Upper lobe of left lung (tissue), 6 donors: ENCODE data around the gene XYLT2. TPM values are rescaled to one million over a fixed set of nuclear protein-coding genes. Genes with fewer than 3 reads are reported as not detected.

Experiments used
- ATAC-seq, 2 donors: fragments of 200-7000 bp; cut with Tn5 transposase; one replicate each; pipeline ENCODE4 v1.9.1; 2022; ENCODE audit warnings: mild to moderate bottlenecking in 2 of 2, moderate library complexity in 2 of 2; ENCODE audit not compliant: low FRiP score in 2 of 2
- DNase-seq, 2 donors: peaks; one replicate each; pipeline ENCODE4 v3.0.0-alpha.2; 2019 to 2020
- H3K27ac ChIP-seq, 4 donors: fragments of 200-600 bp; sonication (generic); one replicate each; pipeline ENCODE4 v1.5.1; 2016 to 2019
- H3K27me3 ChIP-seq, 4 donors: fragments of 200-600 bp; sonication (generic); one replicate each; pipeline ENCODE4 v1.5.1; 2017 to 2019
- H3K36me3 ChIP-seq, 4 donors: fragments of 200-600 bp; sonication (generic); one replicate each; pipeline ENCODE4 v1.5.1; 2016 to 2019
- H3K4me1 ChIP-seq, 4 donors: fragments of 200-600 bp; sonication (generic); one replicate each; pipeline ENCODE4 v1.5.1; 2018 to 2019
- H3K4me3 ChIP-seq, 4 donors: fragments of 200-600 bp; sonication (generic); one replicate each; pipeline ENCODE4 v1.5.1; 2017 to 2019; ENCODE audit warnings: mild to moderate bottlenecking in 2 of 4, moderate library complexity in 1 of 4
- H3K9me3 ChIP-seq, 4 donors: fragments of 200-600 bp; sonication (generic); one replicate each; pipeline ENCODE4 v1.5.1; 2018 to 2019
- EP300 ChIP-seq, 4 donors: sonication (generic); formaldehyde crosslinking; IDR thresholded peaks; one replicate each; pipeline ENCODE4 v1.5.1; 2017; ENCODE audit warnings: antibody characterized with exemption in 4 of 4, control low read depth in 2 of 4
- POLR2A ChIP-seq, 4 donors: fragments of 450-650 bp; IDR thresholded peaks; one replicate each; pipeline ENCODE4 v1.5.1; 2016 to 2017; ENCODE audit warnings: antibody characterized with exemption in 4 of 4, mild to moderate bottlenecking in 2 of 4
- POLR2AphosphoS5 ChIP-seq, 2 donors: sonication (generic); formaldehyde crosslinking; IDR thresholded peaks; one replicate each; pipeline ENCODE4 v1.5.1; 2017; ENCODE audit warnings: antibody characterized with exemption in 2 of 2
- WGBS, 2 donors: methylation state at CpG; one replicate each; pipeline ENCODE4 v1.1.5; 2017 to 2018; 5-methylcytosine and 5-hydroxymethylcytosine counted together
- total RNA-seq, 6 donors: library from RNA; depleted of rRNA in 4 of 6; stranded (reverse); fragments of >200 nt in 4 of 6; gene quantifications; one replicate each; pipeline versions ENCODE4 v1.1.0 to v1.2.1, GENCODE V29; 2016 to 2021
- TF ChIP-seq, protein P1 (sequence below), 6 experiments: fragments of 450-650 bp in 4 of 6; fragments of 200-600 bp in 2 of 6; sonication (generic) in 2 of 6; IDR thresholded peaks; one replicate each; pipeline ENCODE4 v1.5.1; 2016 to 2019; ENCODE audit warnings: antibody characterized with exemption in 6 of 6
- donor health status: DM: no; HTN: no; CAD: no; lungs with moderate emphysema.
- donor health status: DM: no; HTN: yes; CAD: no; lungs with severe emphysema.

Gene XYLT2
- total RNA-seq, 6 donors from 2014 or later: 16.4 to 33.5 (median 19.2) TPM

- no peak overlapping the region for H3K4me3 ChIP-seq
- peaks cover 5 to 14% (median 10%) of the 10 kb centered on the region in 4 donors for H3K4me1 ChIP-seq
- DNase-seq (no peak), ATAC-seq (no peak)
- TF ChIP-seq EP300 (IDR thresholded peaks at IDR 0.05) (no peak), POLR2AphosphoS5 (IDR thresholded peaks at IDR 0.05) (no peak), POLR2A (IDR thresholded peaks at IDR 0.05) (no peak)
- TF ChIP-seq, protein P1, sequence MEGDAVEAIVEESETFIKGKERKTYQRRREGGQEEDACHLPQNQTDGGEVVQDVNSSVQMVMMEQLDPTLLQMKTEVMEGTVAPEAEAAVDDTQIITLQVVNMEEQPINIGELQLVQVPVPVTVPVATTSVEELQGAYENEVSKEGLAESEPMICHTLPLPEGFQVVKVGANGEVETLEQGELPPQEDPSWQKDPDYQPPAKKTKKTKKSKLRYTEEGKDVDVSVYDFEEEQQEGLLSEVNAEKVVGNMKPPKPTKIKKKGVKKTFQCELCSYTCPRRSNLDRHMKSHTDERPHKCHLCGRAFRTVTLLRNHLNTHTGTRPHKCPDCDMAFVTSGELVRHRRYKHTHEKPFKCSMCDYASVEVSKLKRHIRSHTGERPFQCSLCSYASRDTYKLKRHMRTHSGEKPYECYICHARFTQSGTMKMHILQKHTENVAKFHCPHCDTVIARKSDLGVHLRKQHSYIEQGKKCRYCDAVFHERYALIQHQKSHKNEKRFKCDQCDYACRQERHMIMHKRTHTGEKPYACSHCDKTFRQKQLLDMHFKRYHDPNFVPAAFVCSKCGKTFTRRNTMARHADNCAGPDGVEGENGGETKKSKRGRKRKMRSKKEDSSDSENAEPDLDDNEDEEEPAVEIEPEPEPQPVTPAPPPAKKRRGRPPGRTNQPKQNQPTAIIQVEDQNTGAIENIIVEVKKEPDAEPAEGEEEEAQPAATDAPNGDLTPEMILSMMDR (IDR thresholded peaks at IDR 0.05): no peak
- H3K27me3 ChIP-seq: no peaks in the 10 kb centered on the region
- no peaks in the 10 kb centered on the region for H3K9me3 ChIP-seq
- H3K36me3 ChIP-seq: no peaks in the 10 kb centered on the region
- no peak overlapping the region for H3K27ac ChIP-seq
- 49 to 68% methylated on average over 9 of the region's 9 CpGs for WGBS, 2 donors
Observed at GRCh38 chr17:50301891-50302584, 43.9 kb upstream of the XYLT2 start.

DNA sequence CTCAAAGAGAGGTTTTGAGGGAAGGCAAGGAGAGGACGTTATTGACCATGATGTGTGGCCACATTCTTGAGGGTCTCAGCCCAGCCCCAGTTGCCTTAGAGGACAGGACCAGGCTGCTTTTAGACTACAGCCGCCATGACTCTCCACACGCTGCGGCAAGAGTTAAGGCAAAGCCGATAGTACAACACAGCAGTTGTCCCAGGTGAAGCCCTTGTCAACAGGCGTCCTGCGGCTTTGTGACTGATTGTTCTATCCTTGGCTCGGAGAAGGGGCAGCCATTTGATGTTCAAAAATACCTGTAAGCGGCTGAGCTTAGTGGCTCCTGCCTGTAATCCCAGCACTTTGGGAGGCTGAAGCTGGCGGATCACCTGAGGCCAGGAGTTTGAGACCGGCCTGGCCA lies 42.9 kb upstream of the XYLT2 start:
- Histone ChIP-seq H3K36me3 (no peaks in the 10 kb centered on the region), H3K27me3 (no peaks in the 10 kb centered on the region), H3K4me3 (no peak overlapping the region), H3K4me1 (peaks cover 5 to 14% (median 10%) of the 10 kb centered on the region in 4 donors), H3K9me3 (no peaks in the 10 kb centered on the region), H3K27ac (no peak overlapping the region)
- WGBS, 2 donors: 94 to 96% methylated on average over 6 to 11 of the region's 11 CpGs
- no peak for DNase-seq
- TF ChIP-seq POLR2A (IDR thresholded peaks at IDR 0.05): no peak
- TF ChIP-seq, protein P1 (IDR thresholded peaks at IDR 0.05): no peak
- TF ChIP-seq EP300 (IDR thresholded peaks at IDR 0.05): no peak
- no peak for TF ChIP-seq POLR2AphosphoS5 (IDR thresholded peaks at IDR 0.05)
- ATAC-seq: no peak

DNA sequence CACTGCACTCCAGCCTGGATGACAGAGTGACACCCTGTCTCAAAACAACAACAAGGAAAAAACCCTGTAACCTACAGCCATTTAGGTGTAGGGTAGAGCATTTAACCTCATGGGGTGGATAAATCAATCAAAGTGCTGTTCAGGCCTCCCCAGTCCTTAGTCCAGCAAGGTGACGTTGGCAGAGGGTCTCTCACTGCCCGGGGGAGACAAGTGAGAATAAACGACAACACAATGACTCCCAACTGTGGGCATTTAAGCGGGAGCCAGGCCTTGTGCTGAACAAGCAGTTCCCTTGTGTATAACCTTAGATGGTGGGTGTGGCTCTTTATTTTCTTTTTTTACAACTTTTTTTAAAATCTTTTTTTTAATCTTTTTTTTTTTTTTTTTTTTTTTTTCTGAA lies 42.3 kb upstream of the XYLT2 start:
- H3K9me3 ChIP-seq: no peaks in the 10 kb centered on the region
- H3K4me3 ChIP-seq: no peak overlapping the region
- no peaks in the 10 kb centered on the region for H3K27me3 ChIP-seq
- WGBS, 2 donors: 89 to 97% methylated on average over 4 of the region's 4 CpGs
- ATAC-seq: no peak
- H3K4me1 ChIP-seq: peaks cover 5 to 14% (median 10%) of the 10 kb centered on the region in 4 donors
- TF ChIP-seq POLR2AphosphoS5 (IDR thresholded peaks at IDR 0.05) (no peak), EP300 (IDR thresholded peaks at IDR 0.05) (no peak), POLR2A (IDR thresholded peaks at IDR 0.05) (no peak)
- TF ChIP-seq, protein P1 (IDR thresholded peaks at IDR 0.05): no peak
- no peak for DNase-seq
- H3K27ac ChIP-seq: no peak overlapping the region
- no peaks in the 10 kb centered on the region for H3K36me3 ChIP-seq

DNA sequence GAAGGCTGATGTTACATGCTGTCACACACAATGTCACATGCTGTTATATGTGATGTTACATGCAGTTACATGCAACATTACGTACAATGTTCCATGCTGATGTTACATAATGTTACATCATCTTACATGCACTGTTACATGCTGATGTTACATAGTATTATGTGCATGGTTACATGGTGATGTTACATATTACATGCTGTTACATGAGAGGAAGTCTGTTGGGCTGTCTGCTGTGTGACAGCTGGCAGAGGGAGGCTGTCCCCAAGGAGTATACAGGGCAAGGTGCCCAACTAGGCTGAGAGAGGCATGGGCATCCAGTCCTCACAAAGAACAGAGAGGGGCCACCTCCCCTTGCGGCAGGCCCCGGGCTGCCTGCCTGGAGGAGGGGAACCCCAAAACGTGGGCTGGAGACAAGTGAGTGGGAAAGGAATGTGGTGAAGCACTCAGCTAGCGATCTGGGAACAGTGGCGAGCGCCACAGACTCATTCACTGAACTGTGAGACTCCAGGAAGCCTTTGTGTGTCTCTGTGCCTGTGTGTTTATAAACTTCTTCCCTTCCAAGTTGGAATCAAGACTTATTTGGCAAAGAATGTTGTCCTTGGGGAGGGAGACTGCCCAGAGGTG lies 41.0 kb upstream of the XYLT2 start:
- Histone ChIP-seq H3K36me3 (no peaks in the 10 kb centered on the region), H3K27ac (peak overlapping the region in 2 of 4 donors; percentile 11 to 35), H3K27me3 (no peaks in the 10 kb centered on the region), H3K4me1 (peaks cover 5 to 14% (median 10%) of the 10 kb centered on the region in 4 donors), H3K4me3 (no peak overlapping the region), H3K9me3 (no peaks in the 10 kb centered on the region)
- 14 to 22% methylated on average over 7 of the region's 7 CpGs for WGBS, 2 donors
- ATAC-seq (peak in 1 of 2 donors; percentile 34), DNase-seq (peak in 1 of 2 donors; percentile 42)
- TF ChIP-seq POLR2A (IDR thresholded peaks at IDR 0.05) (no peak), POLR2AphosphoS5 (IDR thresholded peaks at IDR 0.05) (no peak), EP300 (IDR thresholded peaks at IDR 0.05) (no peak)
- TF ChIP-seq, protein P1 (IDR thresholded peaks at IDR 0.05): no peak
